H54 (cell line): Measurements from ENCODE around the gene MGMT.

ENCODE experiments used
- DNase-seq: peaks from one replicate; pipeline ENCODE4 v3.0.0; 2011; ENCODE audit warnings: low spot score, mixed read lengths; ENCODE audit not compliant: insufficient read length
- FAIRE-seq: peaks from 3 replicates; lab custom pipeline; 2011; peaks lifted over from hg19 to GRCh38; lab: Jason Lieb, UNC
- POLR2A ChIP-seq: IDR thresholded peaks from 2 replicates; pipeline ENCODE4 v1.6.1; 2011; ENCODE audit warnings: low read depth, mild to moderate bottlenecking, low read length

The MGMT gene

GRCh38 chr10:129809841-129810240 lies 342.8 kb downstream of the MGMT start:
- no peak for TF ChIP-seq POLR2A
- no peak for FAIRE-seq

GRCh38 chr10:129811208-129811607 lies 344.2 kb downstream of the MGMT start:
- DNase-seq (no peak), FAIRE-seq (no peak)
- TF ChIP-seq POLR2A: no peak

More at GRCh38 chr10:129809841-129810240, 342.8 kb downstream of the MGMT start:
- no peak for DNase-seq

- no peak for FAIRE-seq
- DNase-seq: no peak
- TF ChIP-seq POLR2A: no peak
These were observed 345.4 kb downstream of the MGMT start for GRCh38 chr10:129812398-129812797.

- DNase-seq (no peak), FAIRE-seq (no peak)
- TF ChIP-seq POLR2A: no peak
These were observed 347.9 kb downstream of the MGMT start for GRCh38 chr10:129814681-129815646.

- no peak for TF ChIP-seq POLR2A
- no peak for DNase-seq
- FAIRE-seq: no peak
These were observed 349.0 kb downstream of the MGMT start for GRCh38 chr10:129815898-129816655.

GRCh38 chr10:129816656-129817045 lies 349.6 kb downstream of the MGMT start:
- no peak for DNase-seq
- TF ChIP-seq POLR2A: no peak
- FAIRE-seq: no peak
